Stimulated activated CD8-positive, alpha-beta memory T cell treated with anti-CD3 and anti-CD28 coated beads, Interleukin-4, amount 100 ng/mL, for 1 hour (primary cell): ENCODE results near the gene DNAJC16.
A peak's percentile ranks its signal among the peaks of the same experiment; 100 is the strongest.
"Not testable (repeated sequence)": the region's sequence is repeated elsewhere in the genome, so short reads cannot be mapped to it uniquely, and the experiment has no call there.

Experiments
- DNase-seq, 2 donors: peaks; one replicate each; pipeline ENCODE4 v3.0.0-alpha.2; 2020; ENCODE audit warnings: low read depth in 2 of 2, low spot score in 1 of 2

Gene DNAJC16

GRCh38 chr1:15506831-15507230, 19.8 kb upstream of the DNAJC16 start:
- no peak for DNase-seq

- DNase-seq = no peak
Observed at GRCh38 chr1:15507278-15507677, 19.4 kb upstream of the DNAJC16 start.

- DNase-seq = no peak
Observed at GRCh38 chr1:15508700-15509487, 17.8 kb upstream of the DNAJC16 start.

- DNase-seq = no peak
Observed at GRCh38 chr1:15509586-15509985, 17.1 kb upstream of the DNAJC16 start.

GRCh38 chr1:15510611-15511405, 15.8 kb upstream of the DNAJC16 start:
- no peak for DNase-seq

GRCh38 chr1:15513192-15513591, 13.5 kb upstream of the DNAJC16 start:
- DNase-seq = no peak

GRCh38 chr1:15513919-15514318, 12.7 kb upstream of the DNAJC16 start:
- no peak for DNase-seq

- not testable (repeated sequence) for DNase-seq
Observed at GRCh38 chr1:15514557-15514956, 12.1 kb upstream of the DNAJC16 start.

GRCh38 chr1:15515022-15515663, 11.5 kb upstream of the DNAJC16 start:
- no peak for DNase-seq

- no peak for DNase-seq
Observed at GRCh38 chr1:15519625-15520024, 7.0 kb upstream of the DNAJC16 start.

GRCh38 chr1:15521206-15521906, 5.3 kb upstream of the DNAJC16 start:
- DNase-seq = not testable (repeated sequence)

GRCh38 chr1:15522551-15522950, 4.1 kb upstream of the DNAJC16 start:
- DNase-seq = no peak

- DNase-seq = no peak
Observed at GRCh38 chr1:15523104-15524020, 3.3 kb upstream of the DNAJC16 start.

- no peak for DNase-seq
Observed at GRCh38 chr1:15524021-15524282, 2.7 kb upstream of the DNAJC16 start, which contains the start of gene CASP9. TSS of gene CASP9 (minus strand) at chr1:15524215. CDS start at chr1:15524200, 15 bp downstream.

GRCh38 chr1:15524283-15525049, 2.2 kb upstream of the DNAJC16 start:
- peak; percentile 99 to 100 for DNase-seq

- no peak for DNase-seq
Observed at GRCh38 chr1:15525050-15526020, 1.3 kb upstream of the DNAJC16 start.

- DNase-seq = no peak
Observed at GRCh38 chr1:15526021-15526489, 593 bp upstream of the DNAJC16 start.

- DNase-seq = no peak
Observed at GRCh38 chr1:15531003-15531402, 4.4 kb downstream of the DNAJC16 start.
